Posterior cingulate gyrus (tissue), 11 donors: Measurements from ENCODE around the gene TET2.

Source experiments
- DNase-seq, 10 donors: peaks; one replicate each; pipeline versions ENCODE4 v3.0.0 to v3.0.0-alpha.2; 2020 to 2021; ENCODE audit warnings: mixed read lengths in 3 of 10
- intact Hi-C: fragments of 100-400 bp; cut with DNase I; formaldehyde crosslinking; loops from one replicate; pipeline ENCODE4 v1.15.1; 2023

TET2 gene

DNA sequence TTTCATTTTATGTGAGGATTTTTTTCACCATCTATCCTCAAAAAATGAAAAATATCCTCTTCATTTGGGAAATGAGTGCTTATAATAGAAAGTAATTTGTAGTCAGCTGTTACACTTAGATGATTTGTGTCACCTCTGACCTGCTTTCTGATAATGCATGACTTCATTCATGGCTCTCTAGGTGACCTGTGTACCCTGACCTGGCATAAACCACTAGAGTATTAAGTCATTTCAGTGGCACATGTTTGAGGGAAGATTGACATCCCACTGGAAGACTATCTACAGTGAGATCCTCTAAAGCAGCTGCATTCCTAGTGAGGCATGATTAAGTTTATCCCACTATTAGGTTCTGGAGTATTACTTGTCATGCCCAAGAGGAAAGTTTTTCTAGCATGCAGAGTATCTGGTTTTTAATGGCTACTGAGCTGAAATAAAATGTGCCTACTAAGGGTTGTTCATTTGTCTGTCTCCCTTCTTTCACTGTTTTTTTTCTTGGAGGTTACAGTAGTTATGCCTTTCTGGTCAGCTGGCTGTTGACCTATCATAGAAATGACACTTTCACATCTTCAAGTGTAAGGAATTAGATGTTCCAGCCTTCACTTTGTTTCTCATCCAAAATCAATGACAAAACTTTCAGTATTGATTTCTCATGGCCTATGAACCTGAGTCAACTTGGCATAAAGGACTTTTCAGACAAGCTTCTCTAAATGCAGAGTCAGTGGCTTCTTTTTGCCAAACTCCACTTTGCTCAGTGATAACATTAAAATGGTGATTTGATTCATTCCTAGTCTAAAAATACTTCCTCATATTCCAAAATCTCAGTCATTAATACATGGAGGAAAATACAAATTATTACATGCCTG lies 33.1 kb downstream of the TET2 start:
- intact Hi-C loops, result no loop called here
- no peak for DNase-seq

DNA sequence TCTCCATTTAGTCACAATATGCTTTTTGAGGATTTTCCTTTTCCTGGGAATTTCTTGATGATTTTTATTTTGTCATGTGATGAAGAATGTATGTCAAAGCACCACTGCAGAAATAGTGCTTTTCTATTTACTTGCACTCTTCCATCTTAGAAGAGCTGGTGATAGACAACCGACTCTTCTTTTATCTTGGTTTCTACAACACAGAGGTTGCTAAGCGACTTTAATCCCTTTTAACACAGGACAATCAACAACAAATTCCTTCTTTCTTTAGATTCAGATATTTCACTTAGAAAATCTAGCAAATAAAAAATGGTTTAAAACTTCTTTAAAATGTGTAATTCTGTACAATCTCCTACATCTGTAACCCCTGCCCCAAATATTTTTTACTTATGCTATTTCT lies 34.6 kb downstream of the TET2 start:
- DNase-seq, result no peak
- intact Hi-C loops, result no loop called here

DNA sequence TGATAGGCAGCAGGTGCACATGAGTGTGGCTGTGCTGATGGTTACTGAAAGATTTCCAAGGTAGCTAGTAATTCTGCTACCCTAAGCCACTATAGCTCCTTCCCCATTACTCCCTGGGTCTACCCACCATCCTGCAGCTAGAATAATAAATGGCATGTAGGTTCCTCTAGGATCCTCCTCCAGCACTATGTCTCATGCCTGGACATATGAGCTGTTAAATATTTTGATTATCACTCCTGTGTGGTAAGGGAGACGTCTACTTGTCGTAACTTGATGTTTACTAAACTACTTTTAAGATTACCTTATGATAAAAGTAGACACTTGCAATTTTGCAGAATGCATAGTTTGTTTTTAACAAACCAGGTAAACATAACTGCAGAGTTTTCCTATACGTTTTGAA lies 35.5 kb downstream of the TET2 start:
- intact Hi-C loops, result no loop called here
- DNase-seq, result no peak

DNA sequence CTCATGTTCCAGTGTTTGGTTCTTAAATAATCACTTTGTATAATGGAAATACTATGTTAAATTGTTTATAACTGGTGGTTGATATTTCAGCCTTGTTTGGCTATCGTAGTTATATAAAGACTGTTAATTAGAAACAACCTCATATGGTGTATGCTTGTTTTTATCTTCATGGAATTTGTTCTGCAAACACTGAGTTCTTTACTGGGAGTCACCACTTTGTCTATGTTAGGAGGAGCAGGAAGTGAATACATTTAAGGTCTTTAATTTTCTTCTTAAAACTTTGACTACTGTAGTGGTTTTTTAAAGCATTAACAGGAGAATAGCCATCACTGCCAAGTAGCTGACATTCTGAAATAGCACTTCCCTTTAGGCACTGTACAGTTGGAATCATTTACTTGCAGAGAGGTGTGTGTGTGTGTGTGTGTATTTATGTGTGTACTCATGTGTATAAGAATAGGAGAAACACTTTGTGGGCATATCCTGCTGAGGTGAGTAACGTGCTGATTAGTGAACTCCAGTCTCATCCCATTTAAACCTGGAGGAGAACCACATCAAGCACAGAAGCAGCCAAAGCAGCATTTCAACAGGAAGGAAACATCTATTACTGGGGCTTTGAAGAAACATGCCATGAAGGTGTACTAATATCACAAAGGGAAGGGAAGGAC lies 37.8 kb downstream of the TET2 start:
- DNase-seq, result no peak
- intact Hi-C loops, result no loop called here

DNA sequence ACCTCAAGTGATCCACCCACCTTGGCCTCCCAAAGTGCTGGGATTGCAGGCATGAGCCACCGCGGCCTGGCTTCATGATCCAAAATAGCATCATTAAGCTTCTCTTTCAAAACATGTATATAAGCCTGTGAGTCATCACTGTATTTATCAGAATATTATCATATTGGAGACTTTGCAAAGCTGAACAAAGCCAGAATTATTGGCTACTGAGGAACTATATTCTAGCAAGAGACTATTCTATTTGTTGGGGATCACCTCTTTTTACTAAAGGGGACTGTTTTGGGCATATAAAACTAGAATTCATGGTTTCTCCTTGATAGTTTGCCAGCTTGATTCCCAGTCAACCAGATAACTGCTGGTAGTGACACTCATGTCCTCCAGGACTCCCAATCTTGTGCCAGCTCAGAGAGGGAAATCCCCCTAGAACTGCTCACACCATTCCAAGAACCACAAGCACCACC lies 40.1 kb downstream of the TET2 start:
- intact Hi-C loops, result no loop called here
- no peak for DNase-seq

DNA sequence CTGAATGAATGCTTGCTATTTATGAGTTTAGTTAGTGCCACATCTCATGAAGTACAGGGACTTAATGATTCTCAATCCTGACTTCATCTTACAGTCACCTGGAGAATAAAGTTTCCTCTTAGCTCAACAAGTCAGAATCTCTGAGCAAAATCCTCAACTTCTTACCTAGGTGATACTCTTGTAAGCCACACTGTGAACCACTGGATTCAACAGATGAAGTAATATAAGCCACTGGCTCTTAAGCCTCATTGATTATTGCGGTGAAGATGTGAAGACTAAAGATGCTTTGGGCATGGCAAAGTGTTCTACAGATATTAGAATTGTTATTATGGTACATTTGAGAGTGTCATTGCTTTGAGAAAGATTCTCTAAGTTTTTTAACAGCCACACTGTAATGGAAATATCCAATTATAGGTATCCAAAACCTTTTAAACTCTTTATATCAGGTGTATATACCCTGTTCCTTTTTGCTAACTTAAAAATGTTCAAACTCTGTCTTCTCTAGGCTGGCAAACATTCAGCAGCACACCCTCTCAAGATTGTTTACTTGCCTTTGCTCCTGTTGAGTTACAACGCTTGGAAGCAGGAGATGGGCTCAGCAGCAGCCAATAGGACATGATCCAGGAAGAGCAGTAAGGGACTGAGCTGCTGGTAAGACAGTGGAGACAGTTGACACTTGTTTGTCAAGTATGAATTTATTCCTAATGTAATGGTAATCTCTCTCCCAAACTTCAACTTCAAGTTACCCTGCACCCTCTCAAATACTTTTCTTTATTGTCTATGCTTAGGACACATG lies 43.4 kb downstream of the TET2 start:
- intact Hi-C loops, result no loop called here
- no peak for DNase-seq

DNA sequence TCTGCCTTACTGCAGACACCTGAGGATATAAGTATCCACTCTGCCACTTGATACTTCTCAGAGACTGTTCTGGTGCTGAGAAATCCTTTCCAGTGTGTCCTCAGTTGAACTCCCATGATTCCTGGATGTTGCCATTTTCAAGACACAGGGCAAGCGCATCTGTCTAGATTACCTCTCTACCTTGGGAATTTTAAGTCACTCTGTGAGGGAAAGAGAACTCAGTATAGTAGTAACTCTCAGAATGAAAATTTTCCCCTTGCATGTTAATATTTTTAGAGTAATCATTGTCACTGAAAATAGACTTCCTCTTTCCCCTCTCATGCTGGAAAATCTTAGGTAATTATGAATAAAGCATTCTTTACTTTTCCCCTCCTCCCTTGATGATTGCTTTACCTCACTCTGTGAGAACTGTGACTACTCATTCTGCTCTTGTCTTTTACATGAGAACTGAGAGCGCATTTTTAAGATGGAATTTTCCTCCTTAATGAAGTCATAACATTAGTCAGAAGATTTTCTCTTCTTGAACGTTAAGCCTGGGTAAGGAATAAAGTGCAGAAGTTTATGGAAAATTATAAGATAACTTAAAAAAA lies 45.0 kb downstream of the TET2 start:
- DNase-seq, result no peak
- intact Hi-C loops, result no loop called here

DNA sequence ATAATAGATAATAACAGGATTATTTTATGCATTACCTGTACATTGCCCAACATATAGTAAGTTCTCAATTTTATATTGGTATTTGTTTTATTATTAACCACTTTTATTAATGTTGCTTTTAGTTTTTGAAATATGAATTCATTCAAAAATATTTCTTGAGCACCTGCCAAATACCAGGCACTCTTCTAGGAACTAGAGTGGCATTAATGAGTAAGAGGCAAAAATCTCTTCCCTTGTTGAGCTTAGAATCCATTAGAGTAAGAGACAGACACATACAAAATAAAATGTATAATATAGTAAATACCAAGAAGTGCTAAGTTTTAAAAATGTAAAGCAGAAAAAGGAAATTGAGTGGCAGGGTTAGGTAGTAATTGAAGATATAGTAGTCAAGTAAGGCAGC lies 45.8 kb downstream of the TET2 start:
- intact Hi-C loops, result no loop called here
- no peak for DNase-seq

DNA sequence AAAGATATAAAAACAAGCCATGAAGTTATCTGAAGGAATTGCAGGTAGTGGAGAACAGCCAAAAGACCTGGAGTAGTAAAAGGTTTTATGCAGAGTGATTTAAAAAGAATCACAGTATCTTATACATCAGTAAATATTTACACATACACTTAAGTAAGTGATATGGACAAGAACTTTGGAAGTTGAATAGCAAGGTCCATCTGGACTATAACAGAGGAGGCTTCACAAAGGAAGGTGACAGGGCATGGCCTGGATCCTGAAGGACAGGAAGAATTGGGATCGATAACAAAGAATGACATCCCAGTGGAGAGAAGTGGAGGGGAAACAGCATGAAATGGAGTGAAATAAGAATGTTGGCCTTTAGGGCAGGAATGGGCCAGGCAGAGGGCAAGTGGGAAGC lies 46.2 kb downstream of the TET2 start:
- intact Hi-C loops, result no loop called here

DNA sequence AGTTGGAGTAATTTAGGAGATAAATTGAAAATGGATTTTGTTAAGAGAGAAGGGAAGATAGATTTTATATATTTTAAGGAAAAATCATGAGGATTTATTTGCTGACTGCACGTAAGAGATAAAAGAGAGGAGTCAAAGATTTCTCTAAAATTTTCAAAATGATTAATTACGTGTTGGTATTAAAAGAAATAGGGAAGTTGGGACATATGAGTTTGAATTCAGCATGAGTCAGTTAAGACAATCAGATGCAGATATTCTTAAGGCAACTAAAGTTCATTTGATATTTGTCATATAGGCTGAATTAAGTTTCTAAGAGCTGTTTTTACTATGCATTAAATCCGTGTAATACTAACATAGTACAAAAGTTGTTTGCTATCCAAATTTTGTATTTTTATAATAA lies 46.9 kb downstream of the TET2 start:
- intact Hi-C loops, result no loop called here
- no peak for DNase-seq

More for the DNA sequence above, 46.2 kb downstream of the TET2 start:
- no peak for DNase-seq

DNA sequence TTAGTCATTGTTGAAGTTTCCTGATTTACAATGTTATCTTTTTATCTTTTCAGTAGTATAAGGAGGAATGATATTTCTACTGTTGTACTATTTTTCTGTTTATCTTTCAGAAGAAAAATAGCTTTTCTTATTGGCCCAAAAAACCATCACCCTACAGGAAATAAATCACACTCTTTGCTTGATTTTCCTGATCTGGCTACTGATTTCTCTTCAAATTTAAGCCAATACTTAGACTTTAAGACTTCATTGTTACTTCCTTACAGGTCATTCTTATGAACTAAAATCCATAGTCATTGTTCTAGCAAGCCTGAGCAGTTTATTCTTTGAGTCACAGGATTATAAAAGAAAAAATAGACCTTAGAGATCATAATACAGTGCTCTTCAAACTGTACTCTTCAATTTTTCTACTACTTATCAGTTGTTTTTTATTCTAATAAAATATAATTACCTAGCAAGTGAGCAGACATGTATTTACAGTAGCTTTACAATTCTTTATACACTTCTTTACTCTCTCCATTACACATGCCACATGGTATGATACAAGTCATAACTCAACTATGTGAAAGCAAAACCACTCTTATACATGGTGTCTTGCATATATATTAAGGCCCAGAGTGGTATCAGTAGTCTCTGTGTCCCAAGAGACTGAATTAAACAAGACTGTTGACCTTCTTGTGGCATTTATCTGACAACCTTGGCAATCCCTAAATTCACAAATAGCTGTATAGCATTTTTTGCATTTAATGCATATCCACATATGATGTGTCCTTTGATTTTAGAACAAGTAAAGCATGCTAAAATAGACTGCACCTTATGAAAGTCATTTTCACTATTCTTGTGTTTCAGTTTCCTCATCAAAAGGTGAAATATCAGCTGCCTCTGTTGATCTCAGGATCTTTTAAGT lies 47.9 kb downstream of the TET2 start:
- intact Hi-C loops, result no loop called here
- DNase-seq, result no peak

DNA sequence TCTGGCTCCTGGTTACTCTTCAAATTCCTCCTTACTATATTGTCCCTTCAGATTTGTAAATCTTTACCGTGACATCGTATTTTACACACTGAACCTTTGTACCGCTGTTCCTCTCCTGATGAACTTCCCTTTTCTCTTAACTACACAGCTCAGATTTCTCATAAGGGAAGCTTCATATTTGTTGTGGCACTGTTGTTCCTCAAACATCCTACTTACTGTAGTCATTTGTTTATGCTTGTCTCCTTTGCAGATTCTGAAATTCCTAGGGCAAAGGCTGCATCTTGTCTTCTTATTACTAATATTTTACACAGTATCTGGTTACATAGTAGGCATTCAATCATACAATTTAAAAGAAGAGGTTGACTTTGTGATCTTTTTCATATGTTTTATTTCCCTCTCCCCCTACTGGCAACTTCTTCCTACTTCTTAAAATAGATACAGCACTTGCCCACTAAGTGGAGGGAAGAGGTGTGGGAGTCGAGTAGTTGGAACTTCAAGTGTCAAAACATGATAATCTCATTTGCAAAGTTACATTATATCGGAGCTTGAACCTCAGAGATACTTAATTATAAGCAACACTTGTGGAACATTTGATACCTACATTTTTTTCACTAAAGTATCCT lies 50.0 kb downstream of the TET2 start:
- intact Hi-C loops, result no loop called here
- DNase-seq, result no peak

DNA sequence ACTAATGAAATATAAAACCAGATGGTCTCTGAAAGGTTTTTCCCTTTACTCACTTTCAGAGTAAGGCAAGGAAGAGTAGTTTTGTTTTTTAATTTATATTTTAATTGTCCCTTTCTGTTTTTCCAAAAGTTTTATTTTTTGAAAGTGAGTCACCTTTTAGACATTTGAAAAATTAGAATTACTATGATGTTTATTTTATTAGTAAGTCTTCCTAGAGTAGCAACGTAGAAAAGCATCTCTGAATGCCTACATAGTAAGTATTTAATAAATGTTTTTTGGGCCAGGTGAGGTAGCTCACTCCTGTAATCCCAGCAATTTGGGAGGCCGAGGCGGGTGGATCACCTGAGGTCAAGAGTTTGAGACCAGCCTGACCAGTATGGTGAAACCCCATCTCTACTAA lies 51.1 kb downstream of the TET2 start:
- no peak for DNase-seq
- intact Hi-C loops, result no loop called here

DNA sequence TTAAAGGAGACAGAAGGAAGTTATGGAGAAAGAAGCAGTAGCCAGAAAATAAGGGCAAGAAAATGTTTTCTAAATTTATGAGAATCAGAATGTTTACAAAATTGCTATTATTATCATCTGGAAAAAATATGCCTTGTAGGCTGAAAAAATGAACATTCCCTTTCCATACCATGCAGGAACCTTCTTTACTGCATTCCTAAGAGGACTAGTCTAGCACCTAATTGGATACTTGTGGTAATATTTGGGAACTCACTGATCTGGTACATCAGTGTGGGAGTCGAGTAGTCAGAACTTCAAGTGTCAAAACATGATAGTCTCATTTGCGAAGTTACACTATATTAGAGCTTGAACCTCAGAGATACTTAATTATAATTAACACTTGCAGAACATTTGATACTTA lies 51.9 kb downstream of the TET2 start:
- intact Hi-C loops, result no loop called here
- no peak for DNase-seq

DNA sequence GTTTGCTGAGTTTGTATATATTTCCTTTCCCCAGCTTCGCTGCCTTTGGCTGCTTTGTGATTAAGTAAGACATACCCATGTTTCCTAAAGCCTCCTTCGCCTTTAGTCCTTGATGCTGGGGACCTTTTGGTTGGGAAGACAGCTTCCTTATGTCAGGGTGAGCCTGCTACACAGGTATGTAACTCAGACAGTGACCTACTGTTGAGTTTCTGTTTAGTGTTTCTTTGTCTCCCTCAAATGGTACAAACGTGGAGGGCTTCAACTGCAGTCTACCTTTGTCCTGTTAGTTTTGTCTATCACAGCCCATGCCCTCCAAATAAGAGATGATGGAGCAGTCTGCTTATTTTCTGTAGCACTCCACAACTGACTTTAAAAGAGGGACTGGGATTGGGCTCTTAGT lies 59.5 kb downstream of the TET2 start:
- intact Hi-C loops, result no loop called here
- DNase-seq, result no peak

DNA sequence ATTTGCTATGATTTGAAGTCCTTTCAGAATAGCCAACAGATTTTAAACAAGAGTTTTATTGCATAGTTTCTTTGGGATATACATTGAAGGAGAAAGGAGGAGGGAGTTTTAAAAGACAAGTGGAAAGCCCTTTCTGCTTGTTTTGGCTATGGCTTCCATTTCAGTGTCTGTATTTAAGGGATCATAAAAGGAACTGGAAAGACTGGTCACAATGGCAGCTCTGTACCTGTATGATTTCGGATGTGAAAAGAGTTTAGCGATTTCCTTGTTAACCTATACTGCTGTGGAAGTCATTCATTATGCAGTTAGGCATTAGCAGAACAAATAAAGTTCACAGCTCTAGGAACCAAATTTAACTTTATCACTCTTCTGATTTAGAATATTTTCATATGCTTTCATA lies 60.7 kb downstream of the TET2 start:
- DNase-seq, result no peak
- intact Hi-C loops, result no loop called here

DNA sequence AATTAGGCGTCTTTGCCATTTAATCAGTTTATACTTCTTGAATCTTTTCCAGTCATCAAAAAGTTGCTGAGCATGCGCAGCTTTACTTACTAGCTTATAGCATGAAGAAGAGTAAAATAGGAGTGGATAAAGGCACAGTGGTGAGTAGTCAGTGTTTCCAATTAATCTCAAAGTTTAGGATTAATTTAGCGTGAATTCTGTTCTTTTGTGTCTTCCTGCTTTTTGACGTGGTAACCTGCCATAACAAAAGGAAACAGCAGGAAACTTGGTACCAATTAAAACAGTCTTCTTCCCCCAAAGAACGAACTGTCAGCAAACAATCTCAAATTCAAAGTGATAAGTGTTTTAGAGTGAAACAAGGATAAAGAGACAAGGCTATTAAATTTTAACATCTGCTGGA lies 61.9 kb downstream of the TET2 start:
- no peak for DNase-seq
- intact Hi-C loops, result no loop called here

DNA sequence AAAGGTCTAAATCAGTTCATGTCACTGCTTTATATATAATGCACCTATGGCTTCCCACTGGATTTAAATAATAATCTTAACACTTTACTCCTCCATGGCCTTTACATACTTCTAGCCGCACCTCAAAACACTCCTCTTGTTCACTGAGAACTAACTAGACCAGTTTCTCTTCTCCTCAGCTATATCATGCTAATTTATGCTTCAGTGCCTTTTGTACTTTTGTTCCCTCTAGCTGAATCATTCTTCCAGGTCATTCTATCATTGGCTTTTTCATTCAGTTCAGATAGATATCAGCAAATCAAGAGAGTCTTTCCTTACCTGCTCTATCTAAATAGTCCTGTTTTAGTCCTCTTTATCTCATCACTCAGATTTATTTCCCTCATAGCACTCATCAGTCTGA lies 64.2 kb downstream of the TET2 start:
- no peak for DNase-seq
- intact Hi-C loops, result no loop called here

DNA sequence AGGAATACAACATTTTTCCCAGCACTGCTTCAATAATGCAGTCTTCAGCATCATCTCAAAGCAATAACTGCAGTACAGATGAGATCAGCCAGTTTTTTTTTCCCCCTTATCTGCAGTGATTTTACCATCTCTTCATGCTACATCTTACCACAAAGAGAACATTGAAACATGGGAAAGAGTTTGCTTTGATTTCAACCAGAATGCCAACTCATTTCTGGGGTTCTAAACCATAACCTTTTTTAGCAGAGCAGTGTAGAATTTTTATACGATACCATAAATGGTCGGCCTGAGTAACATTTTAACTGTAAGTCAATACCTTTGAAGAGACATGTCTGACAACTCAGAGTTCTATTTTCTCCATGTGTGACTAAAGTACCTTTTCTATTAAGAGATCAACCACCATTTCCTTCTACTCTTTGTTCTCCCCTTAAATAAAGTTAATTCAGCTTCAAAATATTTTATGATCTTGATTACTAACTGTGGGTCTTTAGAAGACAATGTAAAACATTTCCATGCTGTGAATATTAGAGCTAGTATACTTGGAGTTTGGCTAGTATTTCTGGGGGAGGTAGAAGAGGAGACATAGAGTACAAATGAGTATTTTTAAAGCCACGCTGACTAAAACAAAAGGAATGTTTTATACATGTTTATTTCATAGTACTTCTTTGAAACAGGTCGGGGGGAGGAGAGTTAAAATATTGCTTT lies 69.1 kb downstream of the TET2 start:
- intact Hi-C loops, result no loop called here
- DNase-seq, result no peak
